Testis (tissue), 3 donors: ENCODE measurements around the gene RHNO1. TPM values are rescaled to one million over a fixed set of nuclear protein-coding genes. Genes with fewer than 3 reads are reported as not detected.
A peak's percentile ranks its signal among the peaks of the same experiment; 100 is the strongest.
"Not testable (repeated sequence)": the region's sequence is repeated elsewhere in the genome, so short reads cannot be mapped to it uniquely, and the experiment has no call there.

Experiments used
- DNase-seq: peaks from one replicate; pipeline ENCODE4 v3.0.0-alpha.2; 2019
- H3K27ac ChIP-seq, 2 donors: fragments of 200-600 bp; sonication (generic); one replicate each; pipeline ENCODE4 v1.5.1; 2019
- H3K27me3 ChIP-seq: fragments of 200-600 bp; sonication (generic); one replicate; pipeline ENCODE4 v1.5.1; 2019
- H3K36me3 ChIP-seq: fragments of 200-600 bp; sonication (generic); one replicate; pipeline ENCODE4 v1.5.1; 2017; ENCODE audit warnings: low read depth; ENCODE audit errors: missing control alignments
- H3K4me1 ChIP-seq: fragments of 200-600 bp; sonication (generic); one replicate; pipeline ENCODE4 v1.5.1; 2019
- H3K4me3 ChIP-seq, 2 donors: fragments of 200-600 bp; sonication (generic); one replicate each; pipeline ENCODE4 v1.5.1; 2017 to 2019
- H3K9me3 ChIP-seq: fragments of 200-600 bp; sonication (generic); one replicate; pipeline ENCODE4 v1.5.1; 2017
- CTCF ChIP-seq, 3 experiments: fragments of 450-650 bp in 2 of 3; fragments of 200-600 bp in 1 of 3; sonication (generic) in 1 of 3; IDR thresholded peaks; one replicate each; pipeline ENCODE4 v1.5.1; 2016 to 2019; ENCODE audit warnings: antibody characterized with exemption in 3 of 3, mild to moderate bottlenecking in 2 of 3, moderate library complexity in 1 of 3
- POLR2A ChIP-seq: fragments of 450-650 bp; IDR thresholded peaks from one replicate; pipeline ENCODE4 v1.6.1; 2017; ENCODE audit warnings: antibody characterized with exemption, mild to moderate bottlenecking, moderate library complexity
- WGBS, 2 donors: methylation state at CpG; one replicate each; pipeline ENCODE4 v1.1.5; 2018; 5-methylcytosine and 5-hydroxymethylcytosine counted together
- intact Hi-C: fragments of 100-400 bp; cut with DNase I; formaldehyde crosslinking; loops from one replicate; pipeline ENCODE4 v1.15.1; 2023; ENCODE audit warnings: low total_unique reads
- polyA plus RNA-seq: library from polyadenylated mRNA; stranded (reverse); fragments of 350-450 nt; fragmentation: Illumina TruSeq; extraction: RNeasy Lipid Tissue Mini Kit (QIAGEN cat#74804); gene quantifications from one replicate; pipeline ENCODE4 v1.2.3, GENCODE V29; 2014; ENCODE audit warnings: low read depth, low replicate concordance; ENCODE audit not compliant: insufficient read depth
- total RNA-seq, 2 donors: library from RNA; depleted of rRNA; stranded (reverse); fragments of >200 nt; gene quantifications; one replicate each; pipeline ENCODE4 v1.2.3, GENCODE V29; 2016

Gene RHNO1
- total and polyA plus RNA-seq, 3 donors from 2014 or later: 21.6 to 26.1 (median 22.8) TPM

DNA sequence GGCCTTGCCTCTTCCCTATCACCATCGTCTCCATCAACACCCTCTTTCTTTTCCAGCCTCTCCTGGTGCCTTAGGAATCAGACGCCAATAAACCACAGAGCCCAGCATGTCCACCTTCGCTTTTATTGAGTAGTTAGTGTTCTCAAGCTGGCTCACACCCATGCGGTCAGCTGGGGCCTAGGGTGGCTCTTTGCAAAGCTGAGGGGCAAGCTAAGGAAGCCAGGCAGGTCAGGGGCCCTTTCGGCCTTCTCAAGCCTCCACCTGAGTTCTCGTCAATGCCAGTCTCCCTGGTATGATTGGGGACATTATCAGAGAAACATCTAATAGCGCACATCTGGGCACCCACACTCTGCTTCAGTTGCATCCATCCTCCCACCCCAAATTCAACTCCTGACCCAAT is 19.4 kb upstream of the RHNO1 start:
- intact Hi-C loops: no loop called here

DNA sequence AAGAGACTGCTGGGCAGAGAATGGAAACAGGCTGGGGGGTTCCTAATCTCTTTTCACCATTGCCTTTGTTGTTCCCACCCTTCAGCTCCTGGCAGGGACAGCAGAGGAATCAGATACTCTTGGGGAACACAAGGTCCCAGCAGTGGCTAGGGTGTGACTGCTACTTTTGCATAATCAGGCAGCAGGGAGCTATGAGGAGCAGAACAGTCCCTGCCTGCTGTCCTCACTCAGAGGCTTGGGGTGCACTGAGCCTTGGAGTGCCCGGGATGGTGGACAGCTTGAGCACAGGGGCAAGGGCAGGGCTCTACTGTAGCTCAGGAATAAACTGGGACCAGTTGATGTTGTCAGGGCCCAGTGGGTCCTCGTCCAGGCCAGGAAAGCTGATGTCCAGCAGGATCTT is 18.7 kb upstream of the RHNO1 start:
- TF ChIP-seq CTCF (IDR thresholded peaks at IDR 0.05) (no peak), POLR2A (no peak)
- Histone ChIP-seq H3K27me3 (no peaks in the 10 kb centered on the region), H3K9me3 (no peaks in the 10 kb centered on the region), H3K4me3 (no peak overlapping the region), H3K27ac (peak overlapping the region in 1 of 2 donors; percentile 68), H3K36me3 (no peaks in the 10 kb centered on the region), H3K4me1 (peaks cover 10% of the 10 kb centered on the region)
- DNase-seq: no peak
- 36 to 100% methylated on average over 1 to 2 of the region's 2 CpGs for WGBS, 2 donors
- intact Hi-C loops: no loop called here

More for the DNA sequence above, 19.4 kb upstream of the RHNO1 start:
- no peak for DNase-seq
- H3K9me3 ChIP-seq: no peaks in the 10 kb centered on the region
- no peak overlapping the region for H3K4me3 ChIP-seq
- H3K4me1 ChIP-seq: peaks cover 10% of the 10 kb centered on the region
- 94 to 96% methylated on average over 7 of the region's 7 CpGs for WGBS, 2 donors
- H3K36me3 ChIP-seq: no peaks in the 10 kb centered on the region
- H3K27ac ChIP-seq: no peak overlapping the region
- TF ChIP-seq CTCF (IDR thresholded peaks at IDR 0.05): no peak
- TF ChIP-seq POLR2A: no peak
- H3K27me3 ChIP-seq: no peaks in the 10 kb centered on the region

- H3K4me3 ChIP-seq: no peak overlapping the region
- H3K27ac ChIP-seq: peak overlapping the region in 1 of 2 donors; percentile 68
- no peaks in the 10 kb centered on the region for H3K9me3 ChIP-seq
- H3K27me3 ChIP-seq: no peaks in the 10 kb centered on the region
- WGBS, 2 donors: 63% methylated on average over 12 of the region's 12 CpGs; no CpG with 5 or more reads in 1 of the 2 donors
- intact Hi-C loops: no loop called here
- TF ChIP-seq POLR2A (no peak), CTCF (IDR thresholded peaks at IDR 0.05) (no peak)
- DNase-seq: peak; percentile 24
- no peaks in the 10 kb centered on the region for H3K36me3 ChIP-seq
- peaks cover 7% of the 10 kb centered on the region for H3K4me1 ChIP-seq
Observed at GRCh38 chr12:2858944-2859421, 18.0 kb upstream of the RHNO1 start.

DNA sequence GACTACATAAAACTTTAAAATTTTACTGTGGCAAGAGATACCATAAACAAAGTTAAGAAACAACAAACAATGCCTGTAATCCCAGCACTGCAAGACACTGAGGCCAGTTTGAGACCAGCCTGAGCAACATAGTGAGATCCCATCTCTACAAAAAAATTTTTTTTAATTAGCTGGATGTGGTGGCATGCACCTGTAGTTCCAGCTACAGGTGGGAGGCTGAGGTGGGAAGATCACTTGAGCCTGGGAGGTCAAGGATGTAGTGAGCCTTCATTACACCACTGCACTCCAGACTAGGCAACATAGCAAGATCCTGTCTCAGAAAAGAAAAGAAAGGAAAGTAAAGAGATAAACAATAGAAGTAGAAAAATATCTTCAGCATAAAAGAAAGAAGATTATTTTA is 16.9 kb upstream of the RHNO1 start:
- H3K36me3 ChIP-seq: no peaks in the 10 kb centered on the region
- intact Hi-C loops: no loop called here
- H3K27ac ChIP-seq: no peak overlapping the region
- DNase-seq: no peak
- H3K4me1 ChIP-seq: peaks cover 7% of the 10 kb centered on the region
- no peaks in the 10 kb centered on the region for H3K9me3 ChIP-seq
- TF ChIP-seq POLR2A (no peak), CTCF (IDR thresholded peaks at IDR 0.05) (no peak)
- H3K4me3 ChIP-seq: no peak overlapping the region
- H3K27me3 ChIP-seq: no peaks in the 10 kb centered on the region

DNA sequence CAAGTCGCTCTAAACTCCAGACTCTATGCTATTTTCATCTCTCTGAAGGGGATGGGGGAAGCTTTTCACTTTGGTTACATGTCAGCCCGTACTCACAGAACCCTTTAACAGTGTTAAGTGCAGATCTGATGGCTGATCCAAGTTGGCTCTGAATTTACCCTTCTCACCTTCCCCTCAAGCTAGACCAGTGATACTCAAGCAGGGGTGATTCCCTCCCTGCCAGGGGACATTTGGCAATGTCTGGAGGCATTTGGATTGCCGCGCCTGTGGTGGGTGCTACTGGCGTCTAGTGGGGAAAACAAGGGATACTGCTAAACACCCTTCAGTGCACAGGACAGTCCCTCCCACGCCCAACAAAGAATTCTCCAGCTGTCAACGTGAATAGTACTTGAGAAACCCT is 14.1 kb upstream of the RHNO1 start:
- peaks cover 7% of the 10 kb centered on the region for H3K4me1 ChIP-seq
- 88 to 89% methylated on average over 7 of the region's 7 CpGs for WGBS, 2 donors

GRCh38 chr12:2863402-2863801 is 13.6 kb upstream of the RHNO1 start:
- H3K4me1 ChIP-seq, H3K9me3 ChIP-seq, H3K27me3 ChIP-seq, intact Hi-C loops, H3K36me3 ChIP-seq, H3K27ac ChIP-seq, H3K4me3 ChIP-seq, DNase-seq: not testable (repeated sequence)
- 89 to 96% methylated on average over 7 of the region's 7 CpGs for WGBS, 2 donors

More for the DNA sequence above, 14.1 kb upstream of the RHNO1 start:
- intact Hi-C loops: no loop called here
- Histone ChIP-seq H3K9me3 (no peaks in the 10 kb centered on the region), H3K36me3 (no peaks in the 10 kb centered on the region), H3K27me3 (no peaks in the 10 kb centered on the region), H3K27ac (no peak overlapping the region), H3K4me3 (no peak overlapping the region)
- DNase-seq: no peak
- TF ChIP-seq POLR2A (no peak), CTCF (IDR thresholded peaks at IDR 0.05) (no peak)
